HL-60/S4 (cell line): Measurements from ENCODE around the gene RPL18.
"Not testable (repeated sequence)": the region's sequence is repeated elsewhere in the genome, so short reads cannot be mapped to it uniquely, and the experiment has no call there.

Source experiments
- in situ Hi-C: fragments of 300-500 bp; cut with MboI; formaldehyde crosslinking; loops from 2 replicates; pipeline ENCODE4 v1.14.3; 2022; ENCODE audit warnings: low sequenced_read_pairs

Gene RPL18

GRCh38 chr19:48618916-48619691 lies at the start of gene RPL18, which contains the start of gene SPHK2:
Gene RPL18, minus strand, starts transcription at chr19:48619178. Its CDS starts 35 bp downstream, at chr19:48619143.
Gene SPHK2, plus strand, starts transcription at chr19:48619506. Its CDS starts 1,009 bp downstream, at chr19:48620515.
- in situ Hi-C loops = no loop called here

GRCh38 chr19:48668761-48669160 lies 49.8 kb upstream of the RPL18 start:
- in situ Hi-C loops = no loop called here

GRCh38 chr19:48668332-48668731 lies 49.4 kb upstream of the RPL18 start:
- in situ Hi-C loops = no loop called here

GRCh38 chr19:48665786-48666185 lies 46.8 kb upstream of the RPL18 start:
- in situ Hi-C loops = no loop called here

- in situ Hi-C loops = no loop called here
Observed at GRCh38 chr19:48664476-48664875, 45.5 kb upstream of the RPL18 start.

- in situ Hi-C loops = no loop called here
Observed at GRCh38 chr19:48663667-48664066, 44.7 kb upstream of the RPL18 start.

- in situ Hi-C loops = no loop called here
Observed at GRCh38 chr19:48661711-48662090, 42.7 kb upstream of the RPL18 start.

- in situ Hi-C loops = no loop called here
Observed at GRCh38 chr19:48660852-48661710, 42.1 kb upstream of the RPL18 start.

GRCh38 chr19:48659768-48660167 lies 40.8 kb upstream of the RPL18 start:
- in situ Hi-C loops = no loop called here

- in situ Hi-C loops = no loop called here
Observed at GRCh38 chr19:48658483-48658882, 39.5 kb upstream of the RPL18 start.

- in situ Hi-C loops = not testable (repeated sequence)
Observed at GRCh38 chr19:48657828-48658227, 38.9 kb upstream of the RPL18 start.

GRCh38 chr19:48656840-48657474 lies 38.0 kb upstream of the RPL18 start:
- in situ Hi-C loops = no loop called here

- in situ Hi-C loops = no loop called here
Observed at GRCh38 chr19:48654299-48655059, 35.5 kb upstream of the RPL18 start.

GRCh38 chr19:48651683-48652048 lies 32.7 kb upstream of the RPL18 start:
- in situ Hi-C loops = no loop called here

GRCh38 chr19:48650974-48651682 lies 32.1 kb upstream of the RPL18 start:
- in situ Hi-C loops = no loop called here

- in situ Hi-C loops = loop anchor here (10.0 kb wide), 1 partner anchor 187 kb away; the partner anchor contains the start of gene HSD17B14
Observed at GRCh38 chr19:48648134-48648533, 29.2 kb upstream of the RPL18 start.

- in situ Hi-C loops = loop anchor here (10.0 kb wide), 1 partner anchor 188 kb away; the partner anchor contains the start of gene HSD17B14
Observed at GRCh38 chr19:48646722-48647216, 27.8 kb upstream of the RPL18 start.

- in situ Hi-C loops = loop anchor here (10.0 kb wide), 1 partner anchor 189 kb away; the partner anchor contains the start of gene HSD17B14
Observed at GRCh38 chr19:48646001-48646721, 27.2 kb upstream of the RPL18 start, which contains the start of gene CA11. Gene CA11, minus strand, starts transcription at chr19:48646187. Its CDS starts 555 bp downstream, at chr19:48645632.

GRCh38 chr19:48645620-48646000 lies 26.6 kb upstream of the RPL18 start:
- in situ Hi-C loops = loop anchor here (10.0 kb wide), 1 partner anchor 189 kb away; the partner anchor contains the start of gene HSD17B14
